Esophagus (tissue), 2 donors: Measurements from ENCODE around the gene FZD10. TPM values are rescaled to one million over a fixed set of nuclear protein-coding genes. Genes with fewer than 3 reads are reported as not detected.

Experiments
- H3K27ac ChIP-seq, 2 donors: one replicate each; pipeline ENCODE4 v1.5.1; 2013; ENCODE audit warnings: low read depth in 2 of 2, mild to moderate bottlenecking in 2 of 2, inconsistent platforms in 1 of 2, low read length in 1 of 2, moderate library complexity in 1 of 2
- H3K27me3 ChIP-seq, 2 donors: one replicate each; pipeline ENCODE4 v1.6.1; 2013; ENCODE audit warnings: low read length in 2 of 2, control low read depth in 1 of 2, mild to moderate bottlenecking in 1 of 2; ENCODE audit not compliant: insufficient read depth in 2 of 2, control insufficient read depth in 1 of 2
- H3K36me3 ChIP-seq, 2 donors: one replicate each; pipeline ENCODE4 v1.6.1; 2013; ENCODE audit warnings: low read length in 1 of 2; ENCODE audit not compliant: control insufficient read depth in 2 of 2, insufficient read depth in 2 of 2
- H3K4me1 ChIP-seq, 2 donors: one replicate each; pipeline ENCODE4 v1.6.1; 2013; ENCODE audit warnings: low read length in 1 of 2; ENCODE audit not compliant: control insufficient read depth in 2 of 2, insufficient read depth in 2 of 2
- H3K4me3 ChIP-seq, 2 donors: one replicate each; pipeline ENCODE4 v1.5.1; 2013; ENCODE audit warnings: low read length in 2 of 2, mild to moderate bottlenecking in 2 of 2, low read depth in 1 of 2, moderate library complexity in 1 of 2
- H3K9me3 ChIP-seq, 2 donors: one replicate each; pipeline ENCODE4 v1.6.1; 2013; ENCODE audit warnings: mild to moderate bottlenecking in 2 of 2, low read depth in 1 of 2, low read length in 1 of 2, moderate library complexity in 1 of 2; ENCODE audit not compliant: control insufficient read depth in 2 of 2, insufficient read depth in 1 of 2
- WGBS, 2 donors: extraction: QIAGEN DNeasy Blood & Tissue Kit; methylation state at CpG; one replicate each; pipeline ENCODE4 v1.1.7; 2013; 5-methylcytosine and 5-hydroxymethylcytosine counted together
- polyA plus RNA-seq, 2 donors: library from polyadenylated mRNA; stranded (reverse); fragments of 200-250 nt; gene quantifications; one replicate each; pipeline ENCODE4 v1.2.3, GENCODE V29; 2013
- donor health status: healthy with polysubstance abuse.
- donor health status: Bipolar disorder and iron deficiency.

Gene FZD10
- polyA plus RNA-seq, 2 donors: 7.2 to 18.7 TPM

DNA sequence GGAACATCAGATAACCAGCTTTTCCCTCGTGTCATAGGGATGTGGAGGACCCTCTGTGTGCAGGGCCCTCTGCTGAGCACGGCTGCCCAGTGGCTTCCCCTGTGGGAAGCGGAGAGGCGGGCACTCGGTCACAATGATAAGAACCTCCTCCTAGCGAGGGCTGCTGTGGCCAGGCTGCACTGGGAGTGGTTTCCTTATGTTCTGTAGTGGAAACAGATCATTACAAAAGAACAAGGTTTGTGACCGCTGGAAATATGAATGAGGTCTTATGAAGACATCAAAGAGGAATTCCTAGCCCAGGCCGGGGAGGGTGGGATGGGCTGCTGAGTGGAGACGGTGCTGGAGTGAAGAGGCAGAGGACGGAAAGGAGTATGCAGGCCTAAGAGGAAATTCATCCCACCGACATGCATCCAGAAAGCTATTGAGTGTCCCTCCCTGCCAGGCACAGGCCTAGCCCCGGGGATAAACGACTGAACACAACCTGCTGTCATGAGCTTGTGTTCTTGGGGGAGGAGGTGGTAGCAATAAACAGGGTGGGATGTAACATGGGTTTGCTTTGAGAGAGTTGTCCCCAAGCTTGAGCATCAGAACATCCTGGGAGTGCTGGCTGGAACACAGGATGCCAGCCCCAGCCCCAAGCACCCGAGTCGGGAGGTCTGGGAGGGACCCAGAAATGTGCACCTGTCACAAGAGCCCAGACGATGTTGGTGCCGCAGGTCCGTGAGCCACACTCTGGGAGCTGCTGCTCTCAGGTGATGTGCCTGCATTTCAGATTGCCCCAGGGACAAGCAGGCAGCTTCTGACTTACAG lies 37.5 kb downstream of the FZD10 start:
- peaks cover 0 to 4% of the 10 kb centered on the region in 2 donors for H3K9me3 ChIP-seq
- peaks cover 3 to 5% of the 10 kb centered on the region in 2 donors for H3K4me1 ChIP-seq
- no peaks in the 10 kb centered on the region for H3K36me3 ChIP-seq
- no peaks in the 10 kb centered on the region for H3K27me3 ChIP-seq
- WGBS, 2 donors: 61 to 71% methylated on average over 18 of the region's 18 CpGs
- no peak overlapping the region for H3K4me3 ChIP-seq
- no peak overlapping the region for H3K27ac ChIP-seq

DNA sequence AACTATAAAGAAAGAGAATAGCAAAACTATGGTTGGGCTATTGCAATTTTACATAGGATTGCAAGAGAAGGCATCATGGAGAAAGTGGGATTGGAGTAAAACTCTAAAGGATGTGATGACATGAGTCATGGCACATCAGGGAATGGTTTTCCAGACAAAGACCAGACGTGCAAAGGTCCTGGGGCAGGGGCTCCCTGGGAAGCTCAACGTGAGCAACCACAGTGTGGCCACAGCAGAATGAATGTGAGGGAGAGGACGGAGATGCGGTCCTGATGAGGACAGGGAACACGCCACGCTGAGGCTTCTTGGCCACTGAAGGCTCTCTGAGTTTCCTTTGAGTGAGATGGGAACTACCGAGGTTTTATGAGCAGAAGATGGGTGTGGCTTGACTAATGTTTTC lies 38.2 kb downstream of the FZD10 start:
- Histone ChIP-seq H3K27ac (no peak overlapping the region), H3K4me1 (peaks cover 3 to 8% of the 10 kb centered on the region in 2 donors), H3K27me3 (no peaks in the 10 kb centered on the region), H3K36me3 (no peaks in the 10 kb centered on the region), H3K4me3 (no peak overlapping the region), H3K9me3 (peaks cover 0 to 4% of the 10 kb centered on the region in 2 donors)
- WGBS, 2 donors: 89 to 91% methylated on average over 7 of the region's 7 CpGs

DNA sequence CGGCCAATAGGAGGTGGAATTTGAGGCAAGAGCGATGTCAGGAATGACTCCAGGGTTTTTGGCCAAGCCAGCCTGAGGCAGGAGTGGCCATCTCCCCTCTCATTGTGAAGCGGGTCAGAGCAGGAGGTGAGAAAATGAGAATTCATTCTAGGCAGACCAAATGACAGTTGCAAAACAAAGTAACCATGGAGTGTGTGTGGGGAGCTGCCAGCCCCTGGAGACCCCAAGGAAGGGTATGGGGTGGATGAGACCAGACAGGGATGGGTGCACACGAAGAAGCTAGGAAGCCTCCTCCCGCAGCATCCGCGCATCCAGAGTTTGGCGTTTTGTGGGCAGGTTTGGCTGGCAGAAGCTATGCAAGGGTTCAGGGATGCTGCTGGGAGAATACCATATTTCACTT lies 38.8 kb downstream of the FZD10 start:
- H3K4me3 ChIP-seq: no peak overlapping the region
- H3K27ac ChIP-seq: no peak overlapping the region
- WGBS, 2 donors: 95 to 96% methylated on average over 8 of the region's 8 CpGs
- peaks cover 0 to 6% of the 10 kb centered on the region in 2 donors for H3K9me3 ChIP-seq
- H3K4me1 ChIP-seq: peaks cover 3 to 8% of the 10 kb centered on the region in 2 donors
- no peaks in the 10 kb centered on the region for H3K36me3 ChIP-seq
- no peaks in the 10 kb centered on the region for H3K27me3 ChIP-seq

DNA sequence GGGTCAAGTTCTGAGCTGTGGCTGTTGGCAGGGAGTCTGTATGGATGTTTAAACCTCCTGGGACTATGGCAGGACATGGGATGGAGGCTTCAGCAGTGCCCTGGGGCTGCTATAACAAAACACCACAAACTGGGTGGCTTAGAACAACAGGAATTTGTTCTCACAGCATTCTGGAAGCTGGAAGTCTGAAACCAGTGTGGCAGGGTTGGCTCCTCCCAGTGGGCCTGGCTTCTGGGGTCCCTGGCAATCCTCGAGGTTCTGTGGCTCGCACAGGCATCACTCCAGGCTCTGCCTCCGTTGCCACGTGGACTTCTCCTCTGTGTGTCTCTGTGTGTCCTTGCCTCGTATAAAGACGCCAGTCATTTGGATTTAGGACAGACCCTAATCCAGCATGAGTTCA lies 39.9 kb downstream of the FZD10 start:
- no peak overlapping the region for H3K27ac ChIP-seq
- no peaks in the 10 kb centered on the region for H3K27me3 ChIP-seq
- peaks cover 3 to 8% of the 10 kb centered on the region in 2 donors for H3K4me1 ChIP-seq
- WGBS, 2 donors: 58 to 79% methylated on average over 6 of the region's 6 CpGs
- peaks cover 0 to 6% of the 10 kb centered on the region in 2 donors for H3K9me3 ChIP-seq
- H3K4me3 ChIP-seq: no peak overlapping the region
- no peaks in the 10 kb centered on the region for H3K36me3 ChIP-seq

DNA sequence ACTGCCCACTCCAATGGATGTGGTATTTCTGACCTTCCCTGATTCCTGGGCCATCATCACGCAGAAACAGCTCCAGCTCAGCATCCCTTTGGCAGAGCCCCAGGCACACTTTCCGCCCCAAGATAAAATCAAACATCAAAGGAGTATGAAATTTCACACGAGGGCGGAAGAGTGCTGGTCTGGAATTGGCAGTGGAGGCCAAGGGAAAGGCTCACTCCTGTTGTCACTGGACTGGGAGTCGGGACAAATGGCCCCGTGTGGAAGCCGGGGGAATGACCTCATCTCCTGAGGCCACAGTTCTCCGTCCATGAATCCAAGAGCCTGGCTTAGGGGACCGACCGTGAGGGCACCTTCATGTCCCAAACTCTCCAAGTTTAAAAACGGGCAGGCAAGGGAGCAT lies 40.9 kb downstream of the FZD10 start:
- H3K4me3 ChIP-seq: no peak overlapping the region
- WGBS, 2 donors: 61 to 71% methylated on average over 11 of the region's 11 CpGs

DNA sequence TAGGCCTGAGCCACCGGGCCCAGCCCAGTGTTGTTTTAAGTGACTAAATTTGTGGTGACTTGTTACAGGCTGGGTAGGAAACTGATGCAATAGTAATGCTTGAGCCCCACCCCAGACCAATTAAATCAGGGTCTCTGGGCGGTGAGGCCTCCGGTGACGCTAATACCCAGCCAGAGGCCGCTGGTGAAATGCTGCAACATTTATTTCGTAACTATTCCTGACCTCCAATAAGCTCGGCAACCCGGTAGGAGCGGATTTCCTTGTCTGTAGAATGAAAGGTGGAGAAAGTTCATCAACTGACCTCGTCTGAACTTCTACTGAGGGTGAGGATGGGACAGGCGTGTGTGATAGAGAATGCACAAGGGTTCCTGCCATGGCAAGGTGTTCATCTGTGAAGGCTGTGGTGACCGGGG lies 42.3 kb downstream of the FZD10 start:
- H3K4me3 ChIP-seq: no peak overlapping the region
- peaks cover 3 to 8% of the 10 kb centered on the region in 2 donors for H3K4me1 ChIP-seq
- H3K27me3 ChIP-seq: no peaks in the 10 kb centered on the region
- H3K9me3 ChIP-seq: peaks cover 0 to 6% of the 10 kb centered on the region in 2 donors
- 65 to 69% methylated on average over 12 of the region's 12 CpGs for WGBS, 2 donors
- H3K36me3 ChIP-seq: no peaks in the 10 kb centered on the region
- peak overlapping the region; percentile 44 to 83 for H3K27ac ChIP-seq

More for the DNA sequence above, 40.9 kb downstream of the FZD10 start:
- Histone ChIP-seq H3K4me1 (peaks cover 3 to 8% of the 10 kb centered on the region in 2 donors), H3K27ac (no peak overlapping the region), H3K9me3 (peaks cover 0 to 6% of the 10 kb centered on the region in 2 donors), H3K27me3 (no peaks in the 10 kb centered on the region), H3K36me3 (no peaks in the 10 kb centered on the region)

DNA sequence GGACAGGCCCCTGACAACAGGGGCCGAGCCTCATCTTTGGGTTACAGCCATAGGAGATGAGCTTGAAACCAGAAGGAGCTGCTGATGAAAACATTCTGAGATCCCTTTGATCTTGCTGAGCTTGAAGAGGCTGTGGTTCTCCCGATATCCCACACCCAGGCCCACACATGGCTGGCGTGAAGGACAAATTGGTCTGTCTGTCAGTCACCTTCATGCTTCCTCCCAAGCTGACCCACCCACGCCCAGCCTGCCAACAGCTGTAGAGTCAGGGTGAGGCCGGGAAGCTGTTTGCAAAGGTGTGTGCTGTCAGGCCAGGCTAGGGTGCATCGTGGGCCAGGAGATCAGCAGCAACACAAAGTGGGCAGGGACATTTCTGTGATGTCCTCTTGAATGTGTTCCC lies 43.2 kb downstream of the FZD10 start:
- WGBS, 2 donors: 51 to 62% methylated on average over 6 of the region's 6 CpGs
- Histone ChIP-seq H3K9me3 (peaks cover 0 to 6% of the 10 kb centered on the region in 2 donors), H3K27me3 (no peaks in the 10 kb centered on the region), H3K4me1 (peaks cover 3 to 8% of the 10 kb centered on the region in 2 donors), H3K36me3 (no peaks in the 10 kb centered on the region), H3K27ac (peak overlapping the region; percentile 64 to 83), H3K4me3 (no peak overlapping the region)

DNA sequence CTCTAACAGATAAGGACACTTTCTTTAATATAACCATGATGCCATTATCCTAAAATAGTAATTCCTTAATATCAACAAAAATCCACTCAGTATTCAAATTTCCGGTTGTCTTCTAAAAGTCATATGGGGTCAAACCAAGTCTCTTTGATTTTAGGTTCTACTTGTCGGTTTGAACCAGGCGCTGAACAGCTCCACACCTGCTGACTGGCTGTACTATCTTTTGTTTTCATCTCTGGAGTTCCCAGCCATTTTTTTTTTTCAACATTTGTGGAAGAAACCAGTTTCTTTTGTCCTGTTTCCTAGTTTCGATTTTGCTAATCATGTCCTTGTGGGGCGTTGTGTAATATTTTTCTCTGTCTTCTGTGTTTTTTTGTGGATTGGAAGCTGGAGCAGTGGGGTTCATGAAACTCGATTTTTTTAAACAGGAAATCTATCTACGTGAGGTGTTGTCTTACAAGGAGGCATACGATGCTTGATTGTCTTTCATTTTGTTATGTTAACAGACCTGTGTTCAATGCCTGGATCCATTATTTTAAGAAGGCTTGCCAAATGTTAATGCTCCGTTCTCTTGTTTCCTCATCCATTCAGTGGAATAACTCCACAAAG lies 50.2 kb downstream of the FZD10 start:
- no peaks in the 10 kb centered on the region for H3K36me3 ChIP-seq
- peaks cover 0 to 3% of the 10 kb centered on the region in 2 donors for H3K9me3 ChIP-seq
- WGBS, 2 donors: 28 to 34% methylated on average over 9 of the region's 9 CpGs
- H3K27ac ChIP-seq: no peak overlapping the region
- no peak overlapping the region for H3K4me3 ChIP-seq
- peaks cover 2 to 6% of the 10 kb centered on the region in 2 donors for H3K4me1 ChIP-seq
- H3K27me3 ChIP-seq: no peaks in the 10 kb centered on the region

DNA sequence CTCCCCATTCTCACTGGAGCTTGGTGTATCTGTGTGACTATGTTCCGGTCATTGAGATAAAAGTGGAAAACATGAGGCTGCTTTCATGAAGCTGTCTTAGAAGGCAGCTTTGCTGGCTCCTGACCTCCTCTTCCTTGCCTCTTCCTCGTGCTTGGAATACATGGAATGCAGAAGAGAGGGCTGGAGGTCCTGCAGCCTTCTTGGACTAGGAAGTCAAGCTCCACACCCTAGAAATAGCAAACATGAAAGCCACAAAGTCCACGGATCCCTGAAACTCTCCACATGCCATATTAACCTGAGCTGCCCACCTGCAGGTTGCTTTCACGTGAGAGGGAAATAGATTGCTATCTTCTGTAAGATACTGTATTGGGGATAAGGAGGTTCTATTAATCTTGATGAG lies 51.0 kb downstream of the FZD10 start:
- Histone ChIP-seq H3K27me3 (no peaks in the 10 kb centered on the region), H3K4me1 (peaks cover 2 to 6% of the 10 kb centered on the region in 2 donors), H3K9me3 (peaks cover 0 to 3% of the 10 kb centered on the region in 2 donors), H3K4me3 (no peak overlapping the region), H3K27ac (peak overlapping the region; percentile 2 to 6), H3K36me3 (no peaks in the 10 kb centered on the region)
- WGBS, 2 donors: 80 to 89% methylated on average over 4 of the region's 4 CpGs
